Left lung (tissue), 10 donors: ENCODE results near the gene LAMA5. TPM values are rescaled to one million over a fixed set of nuclear protein-coding genes. Genes with fewer than 3 reads are reported as not detected.

Experiments used
- ATAC-seq: fragments of 200-7000 bp; cut with Tn5 transposase; one replicate; pipeline ENCODE4 v1.9.1; 2020; ENCODE audit warnings: moderate library complexity
- DNase-seq, 4 donors: peaks; one replicate each; pipeline ENCODE4 v3.0.0-alpha.2; 2013 to 2020
- H3K27ac ChIP-seq, 2 donors: fragments of 200-600 bp; sonication (generic) in 1 of 2; one replicate each; pipeline versions ENCODE4 v1.5.0 to v1.8.0; 2020 to 2021
- H3K27me3 ChIP-seq, 2 donors: fragments of 200-600 bp; sonication (generic) in 1 of 2; one replicate each; pipeline versions ENCODE4 v1.5.0 to v1.8.0; 2020 to 2021
- H3K36me3 ChIP-seq, 2 donors: fragments of 200-600 bp; sonication (generic) in 1 of 2; one replicate each; pipeline versions ENCODE4 v1.5.0 to v1.8.0; 2020 to 2021
- H3K4me1 ChIP-seq, 2 donors: fragments of 200-600 bp; one replicate each; pipeline ENCODE4 v1.8.0; 2021
- H3K4me3 ChIP-seq, 2 donors: fragments of 200-600 bp; sonication (generic) in 1 of 2; one replicate each; pipeline versions ENCODE4 v1.5.0 to v1.8.0; 2020 to 2021; ENCODE audit warnings: mild to moderate bottlenecking in 1 of 2
- H3K9me3 ChIP-seq, 2 donors: fragments of 200-600 bp; sonication (generic) in 1 of 2; one replicate each; pipeline versions ENCODE4 v1.5.0 to v1.8.0; 2020 to 2021
- CTCF ChIP-seq, 2 donors: fragments of 200-600 bp; sonication (generic) in 1 of 2; IDR thresholded peaks; one replicate each; pipeline versions ENCODE4 v1.5.0 to v1.8.0; 2021; ENCODE audit warnings: antibody characterized with exemption in 2 of 2
- intact Hi-C, 2 donors: fragments of 100-400 bp; cut with DNase I; formaldehyde crosslinking; loops; one replicate each; pipeline versions ENCODE4 v1.11.2 to v1.14.2; 2022
- polyA plus RNA-seq, 6 donors: library from polyadenylated mRNA; unstranded; fragments of 120-200 nt; gene quantifications; one replicate each; pipeline ENCODE4 v1.2.1, GENCODE V29; 2013; ENCODE audit not compliant: insufficient read length in 6 of 6
- total RNA-seq, 2 donors: library from RNA; stranded (reverse); fragmentation: NEBNext Ultra II Directional; extraction: Animal tissue kit (Norgen Biotek cat#: 25700); gene quantifications; one replicate each; pipeline ENCODE4 v1.2.1, GENCODE V29; 2021
- donor health status: DM: no; HTN: yes; CAD: no.
- donor health status: DM: no; HTN: no; CAD: no.

Gene LAMA5
- total and polyA plus RNA-seq, 8 donors = 123 to 267 (median 158) TPM

- H3K27me3 ChIP-seq = no peaks in the 10 kb centered on the region
- ATAC-seq = no peak
- intact Hi-C loops = no loop called here
- peaks cover 0 to 67% of the 10 kb centered on the region in 2 donors for H3K36me3 ChIP-seq
- DNase-seq = no peak
- TF ChIP-seq CTCF (IDR thresholded peaks at IDR 0.05) = no peak
- no peak overlapping the region for H3K27ac ChIP-seq
- no peaks in the 10 kb centered on the region for H3K9me3 ChIP-seq
- H3K4me1 ChIP-seq = peaks cover 11 to 32% of the 10 kb centered on the region in 2 donors
- no peak overlapping the region for H3K4me3 ChIP-seq
Observed at GRCh38 chr20:62389601-62390087, 22.5 kb upstream of the LAMA5 start.

- no peaks in the 10 kb centered on the region for H3K27me3 ChIP-seq
- no peaks in the 10 kb centered on the region for H3K9me3 ChIP-seq
- peaks cover 11 to 32% of the 10 kb centered on the region in 2 donors for H3K4me1 ChIP-seq
- ATAC-seq = no peak
- intact Hi-C loops = no loop called here
- no peak for DNase-seq
- TF ChIP-seq CTCF (IDR thresholded peaks at IDR 0.05) = no peak
- H3K27ac ChIP-seq = no peak overlapping the region
- H3K4me3 ChIP-seq = peak overlapping the region in 1 of 2 donors; percentile 98
- peaks cover 0 to 61% of the 10 kb centered on the region in 2 donors for H3K36me3 ChIP-seq
Observed at GRCh38 chr20:62388839-62389600, 21.9 kb upstream of the LAMA5 start.

GRCh38 chr20:62387933-62388635 is 21.0 kb upstream of the LAMA5 start:
- ATAC-seq (no peak), DNase-seq (no peak)
- Histone ChIP-seq H3K9me3 (no peaks in the 10 kb centered on the region), H3K4me3 (peak overlapping the region; percentile 98 to 100), H3K27ac (no peak overlapping the region), H3K36me3 (peaks cover 0 to 51% of the 10 kb centered on the region in 2 donors), H3K27me3 (no peaks in the 10 kb centered on the region), H3K4me1 (peaks cover 11 to 32% of the 10 kb centered on the region in 2 donors)
- intact Hi-C loops = no loop called here
- TF ChIP-seq CTCF (IDR thresholded peaks at IDR 0.05) = no peak

GRCh38 chr20:62387219-62387913 is 20.3 kb upstream of the LAMA5 start:
- no peaks in the 10 kb centered on the region for H3K27me3 ChIP-seq
- DNase-seq (no peak), ATAC-seq (no peak)
- H3K4me3 ChIP-seq = peak overlapping the region; percentile 98 to 100
- no peak for TF ChIP-seq CTCF (IDR thresholded peaks at IDR 0.05)
- intact Hi-C loops = no loop called here
- H3K27ac ChIP-seq = peak overlapping the region; percentile 87 to 88
- H3K4me1 ChIP-seq = peaks cover 11 to 38% of the 10 kb centered on the region in 2 donors
- H3K9me3 ChIP-seq = no peaks in the 10 kb centered on the region
- H3K36me3 ChIP-seq = peaks cover 0 to 45% of the 10 kb centered on the region in 2 donors
